Cardiac fibroblast (primary cell): ENCODE results near the gene PTPRN2.
"Not testable (repeated sequence)": the region's sequence is repeated elsewhere in the genome, so short reads cannot be mapped to it uniquely, and the experiment has no call there.

Experiments used
- DNase-seq, 2 donors: peaks; one replicate each; pipeline versions ENCODE4 v3.0.0 to v3.0.0-alpha.2; 2010; ENCODE audit warnings: low read depth in 2 of 2
- H3K4me3 ChIP-seq, 2 donors: replicated peaks in 1 of 2; 1 replicate in 1 of 2; 2 replicates in 1 of 2; pipeline ENCODE4 v1.5.1; 2011; ENCODE audit warnings: low read depth in 2 of 2, low read length in 2 of 2, mild to moderate bottlenecking in 2 of 2, moderate library complexity in 1 of 2
- TF ChIP-seq, protein P1 (sequence below): IDR thresholded peaks from one replicate; pipeline ENCODE4 v1.5.1; 2011; ENCODE audit warnings: low read depth, mild to moderate bottlenecking, low read length, inconsistent platforms

Gene PTPRN2

DNA sequence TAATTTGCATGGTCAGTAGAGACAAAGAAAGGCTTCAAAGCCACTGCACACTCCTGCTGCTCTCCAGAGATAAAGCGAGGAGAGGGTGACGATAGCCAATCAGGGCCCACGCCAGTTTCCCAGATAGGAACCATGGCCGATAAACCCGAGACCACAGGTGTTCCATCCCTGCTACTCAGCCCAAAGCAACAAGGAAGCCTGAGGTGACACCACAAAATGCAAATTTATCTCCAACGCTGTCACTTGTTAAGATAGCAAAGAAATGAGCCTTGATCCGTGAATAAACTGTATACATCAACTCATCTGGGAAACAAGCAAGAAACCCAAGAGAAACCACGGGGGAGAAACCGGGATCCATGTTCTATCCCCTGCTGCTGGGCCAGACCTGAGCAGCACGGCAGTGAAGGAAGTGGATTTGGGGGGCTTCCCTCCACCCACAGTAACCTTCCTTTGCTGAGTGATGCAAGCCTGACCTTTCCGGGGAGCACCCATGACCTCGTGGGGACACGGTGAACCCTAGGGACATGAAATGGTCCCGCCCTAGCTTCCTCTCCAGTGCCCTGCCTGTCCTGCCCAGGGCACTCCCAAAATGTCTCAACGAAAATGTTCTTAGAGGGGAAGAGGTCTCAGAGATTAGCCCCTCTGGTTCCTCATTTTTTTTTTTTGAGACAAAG, 164.6 kb downstream of the PTPRN2 start:
- TF ChIP-seq, protein P1, sequence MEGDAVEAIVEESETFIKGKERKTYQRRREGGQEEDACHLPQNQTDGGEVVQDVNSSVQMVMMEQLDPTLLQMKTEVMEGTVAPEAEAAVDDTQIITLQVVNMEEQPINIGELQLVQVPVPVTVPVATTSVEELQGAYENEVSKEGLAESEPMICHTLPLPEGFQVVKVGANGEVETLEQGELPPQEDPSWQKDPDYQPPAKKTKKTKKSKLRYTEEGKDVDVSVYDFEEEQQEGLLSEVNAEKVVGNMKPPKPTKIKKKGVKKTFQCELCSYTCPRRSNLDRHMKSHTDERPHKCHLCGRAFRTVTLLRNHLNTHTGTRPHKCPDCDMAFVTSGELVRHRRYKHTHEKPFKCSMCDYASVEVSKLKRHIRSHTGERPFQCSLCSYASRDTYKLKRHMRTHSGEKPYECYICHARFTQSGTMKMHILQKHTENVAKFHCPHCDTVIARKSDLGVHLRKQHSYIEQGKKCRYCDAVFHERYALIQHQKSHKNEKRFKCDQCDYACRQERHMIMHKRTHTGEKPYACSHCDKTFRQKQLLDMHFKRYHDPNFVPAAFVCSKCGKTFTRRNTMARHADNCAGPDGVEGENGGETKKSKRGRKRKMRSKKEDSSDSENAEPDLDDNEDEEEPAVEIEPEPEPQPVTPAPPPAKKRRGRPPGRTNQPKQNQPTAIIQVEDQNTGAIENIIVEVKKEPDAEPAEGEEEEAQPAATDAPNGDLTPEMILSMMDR = no peak
- H3K4me3 ChIP-seq = no peak overlapping the region
- no peak for DNase-seq

DNA sequence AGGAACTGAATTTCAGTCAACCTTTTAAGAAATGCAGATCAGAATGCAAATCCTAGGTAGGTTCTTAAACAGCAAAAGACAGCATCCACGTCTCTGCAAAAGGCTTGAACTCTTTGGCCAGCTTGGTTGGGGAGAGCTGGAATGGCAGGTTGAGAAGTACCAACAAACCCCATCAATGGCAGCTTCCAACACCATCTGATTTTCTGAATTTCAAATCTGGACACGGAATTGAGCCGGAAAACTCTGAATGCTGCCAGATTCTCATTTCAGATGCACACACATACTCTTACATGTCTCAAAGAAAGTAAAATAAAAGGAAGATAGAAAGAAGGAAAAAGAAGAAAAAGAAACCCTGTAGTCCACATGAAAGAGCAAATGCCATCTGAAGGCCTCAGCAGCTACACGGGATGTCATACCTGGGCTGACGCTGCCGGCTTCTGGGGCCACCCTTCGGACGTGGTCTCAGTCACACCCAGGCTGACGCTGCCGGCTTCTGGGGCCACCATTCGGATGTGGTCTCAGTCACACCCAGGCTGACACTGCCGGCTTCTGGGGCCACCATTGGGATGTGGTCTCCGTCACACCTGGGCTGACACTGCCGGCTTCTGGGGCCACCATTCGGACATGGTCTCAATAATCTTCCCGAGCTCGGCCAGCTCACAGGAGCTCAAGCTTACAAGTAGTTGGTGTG, 165.3 kb downstream of the PTPRN2 start:
- TF ChIP-seq, protein P1 = no peak
- H3K4me3 ChIP-seq = no peak overlapping the region
- no peak for DNase-seq

DNA sequence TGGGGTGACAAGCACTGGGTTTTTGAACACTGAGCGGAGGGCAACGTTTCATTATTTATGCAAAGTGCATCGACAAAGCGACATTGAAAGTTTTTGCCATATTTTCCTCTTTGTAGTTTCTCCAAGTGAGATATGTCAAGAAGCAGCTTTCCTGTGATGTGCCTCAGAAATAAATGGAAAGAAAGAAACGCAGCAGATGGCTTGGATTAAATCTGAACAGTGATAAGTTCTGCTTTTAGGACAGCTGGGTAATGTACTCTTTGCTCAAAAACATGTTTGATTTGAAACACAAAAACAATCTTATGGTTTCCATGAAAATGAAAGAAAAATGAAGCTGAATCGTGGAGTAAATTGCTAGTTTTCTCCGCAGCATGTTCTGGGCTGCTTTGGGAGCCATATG, 166.3 kb downstream of the PTPRN2 start:
- TF ChIP-seq, protein P1 = no peak
- no peak for DNase-seq
- no peak overlapping the region for H3K4me3 ChIP-seq

DNA sequence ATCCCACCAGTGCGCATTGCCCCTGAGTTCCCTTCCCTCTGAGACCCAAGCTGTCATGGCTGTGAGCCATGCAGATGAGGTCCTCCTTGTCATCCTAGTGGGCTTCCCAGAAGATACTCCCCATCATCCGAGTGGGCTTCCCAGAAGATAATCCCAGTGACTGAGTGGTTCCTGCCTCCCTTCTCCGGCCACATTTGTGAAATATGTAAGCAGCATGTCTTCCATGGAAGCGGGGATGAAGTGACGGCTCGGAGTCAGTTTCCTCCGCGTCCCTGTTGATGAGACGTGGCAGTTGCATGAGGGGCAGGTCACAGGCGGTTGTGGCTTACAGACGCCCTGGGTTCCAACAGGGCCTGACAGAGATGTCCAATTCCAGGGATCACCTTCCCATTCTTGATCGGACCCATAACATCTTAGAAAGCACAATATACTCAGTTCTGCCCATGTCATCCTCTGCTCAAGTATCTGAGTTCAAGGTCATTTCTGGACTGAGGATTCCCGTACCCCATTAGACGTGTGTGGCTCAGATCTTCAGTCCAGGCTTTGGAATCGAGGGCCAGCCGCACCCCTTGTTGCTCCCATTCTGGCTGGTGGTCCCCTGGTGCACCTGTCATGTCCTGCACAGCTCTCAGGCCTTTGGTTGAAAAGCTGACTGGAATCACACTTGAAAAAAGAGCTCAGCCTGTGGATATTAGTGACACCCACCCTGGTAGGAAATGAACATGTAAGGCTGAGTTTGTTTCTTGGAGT, 166.9 kb downstream of the PTPRN2 start:
- DNase-seq = no peak
- no peak overlapping the region for H3K4me3 ChIP-seq
- TF ChIP-seq, protein P1 = no peak

DNA sequence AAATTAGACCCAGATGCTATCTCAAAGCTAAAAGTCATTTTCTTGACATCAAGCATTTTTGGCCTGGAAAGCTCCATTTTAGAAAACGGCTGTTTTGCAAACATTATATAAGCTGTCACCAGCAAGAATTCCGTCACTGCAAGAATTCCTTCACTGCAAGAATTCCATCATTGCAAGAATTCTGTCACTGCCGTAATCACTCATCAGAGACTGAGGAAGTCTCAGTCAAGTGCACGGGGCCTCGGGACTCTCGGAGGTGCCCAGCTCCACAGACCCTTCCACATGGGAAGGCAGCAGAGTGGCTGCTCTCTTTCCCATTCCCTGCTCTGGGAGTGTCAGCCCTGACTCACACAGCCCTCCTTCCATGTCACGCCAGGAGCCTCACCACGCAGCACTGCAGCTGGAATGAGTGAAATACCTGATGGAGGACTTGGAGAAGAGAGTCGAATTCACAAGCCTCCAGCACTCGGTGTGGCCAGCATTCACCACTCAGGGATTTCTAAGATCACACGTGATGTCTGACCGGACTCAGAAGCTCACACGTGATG, 168.3 kb downstream of the PTPRN2 start:
- TF ChIP-seq, protein P1 = no peak
- DNase-seq = no peak
- H3K4me3 ChIP-seq = no peak overlapping the region

DNA sequence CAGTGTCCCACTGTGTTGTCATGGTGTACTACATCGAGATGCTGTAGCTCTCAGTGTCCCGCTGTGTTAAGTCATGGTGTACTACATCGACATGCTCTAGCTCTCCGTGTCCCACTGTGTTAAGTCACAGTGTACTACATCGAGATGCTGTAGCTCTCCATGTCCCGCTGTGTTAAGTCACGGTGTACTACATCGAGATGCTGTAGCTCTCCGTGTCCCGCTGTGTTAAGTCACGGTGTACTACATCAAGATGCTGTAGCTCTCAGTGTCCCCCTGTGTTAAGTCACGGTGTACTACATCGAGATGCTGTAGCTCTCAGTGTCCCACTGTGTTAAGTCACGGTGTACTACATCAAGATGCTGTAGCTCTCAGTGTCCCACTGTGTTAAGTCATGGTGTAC, 169.2 kb downstream of the PTPRN2 start:
- H3K4me3 ChIP-seq, DNase-seq: not testable (repeated sequence)

DNA sequence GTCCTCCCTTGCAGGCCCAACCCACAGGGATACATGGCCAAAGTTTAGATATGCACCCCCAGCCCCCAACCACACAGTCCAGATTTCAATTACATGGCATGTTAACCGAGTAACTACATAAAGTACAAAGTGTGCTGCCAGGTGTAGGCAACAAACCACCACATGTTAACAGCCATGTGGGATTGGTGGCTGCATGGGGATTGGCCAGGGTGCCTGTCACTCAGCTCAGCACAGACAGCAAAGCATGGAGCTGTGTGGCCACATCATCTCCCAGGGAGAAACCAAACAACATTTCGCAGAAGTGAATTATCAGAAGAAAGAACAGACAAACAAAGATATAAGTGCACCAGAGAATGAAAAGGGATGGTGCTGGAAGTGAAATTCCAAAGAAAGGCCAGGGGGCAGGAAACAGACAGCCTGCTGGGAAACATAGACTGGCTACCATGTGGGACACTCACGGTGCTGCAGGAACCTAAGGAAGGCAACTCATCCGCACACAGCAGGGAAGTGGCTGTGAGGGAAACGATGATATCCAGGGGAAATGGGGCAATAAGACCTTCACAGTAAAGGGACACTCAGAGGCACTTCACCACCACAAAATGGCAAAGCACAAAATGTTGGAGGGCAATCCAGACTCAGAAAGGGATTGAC, 171.2 kb downstream of the PTPRN2 start:
- DNase-seq = no peak
- TF ChIP-seq, protein P1 = no peak
- H3K4me3 ChIP-seq = no peak overlapping the region
